ENCODE measurements around the gene RALGAPB. TPM values are rescaled to one million over a fixed set of nuclear protein-coding genes. Genes with fewer than 3 reads are reported as not detected.

The RALGAPB gene
- total RNA-seq, 1 experiment from 2014 or later: 24.0 TPM

DNA sequence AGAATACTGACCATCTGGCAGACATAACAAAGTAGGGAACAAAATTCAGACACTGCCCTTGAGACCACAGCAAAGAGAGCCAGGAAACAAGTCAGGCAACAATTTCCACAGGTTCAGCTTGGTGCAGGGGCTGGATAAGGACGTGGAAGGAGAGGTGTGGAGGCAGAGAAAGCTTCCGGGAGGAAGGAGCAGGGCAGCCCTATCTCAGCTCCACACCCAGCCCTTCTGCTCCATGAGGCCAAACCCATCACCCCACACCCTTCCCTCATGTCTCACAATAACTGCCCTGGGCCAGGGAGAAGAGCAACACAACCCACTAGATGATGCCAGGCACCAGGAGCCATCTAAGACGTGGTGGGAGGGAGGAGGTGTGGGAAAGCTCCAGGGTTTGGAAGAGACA lies 43.3 kb upstream of the RALGAPB start:
- TF ChIP-seq SRF (IDR thresholded peaks at IDR 0.05; ENCODE audit: low read depth) (no peak), POLR2A (IDR thresholded peaks at IDR 0.05; ENCODE audit: borderline replicate concordance, extremely low read depth, insufficient read depth, insufficient read length) (no peak), JUND (IDR thresholded peaks at IDR 0.05) (no peak), SP1 (IDR thresholded peaks at IDR 0.05; ENCODE audit: low read depth) (no peak), FOSL1 (IDR thresholded peaks at IDR 0.05; ENCODE audit: low read depth) (no peak), RAD21 (IDR thresholded peaks at IDR 0.05; ENCODE audit: low read depth) (no peak), ATF3 (IDR thresholded peaks at IDR 0.05) (no peak), MAX (IDR thresholded peaks at IDR 0.05) (no peak), EZH2phosphoT487 (IDR thresholded peaks at IDR 0.05; ENCODE audit: borderline replicate concordance) (no peak), ELF1 (IDR thresholded peaks at IDR 0.05; ENCODE audit: borderline replicate concordance, low read depth) (no peak), SIN3A (IDR thresholded peaks at IDR 0.05; ENCODE audit: low read depth) (no peak), POLR2AphosphoS5 (IDR thresholded peaks at IDR 0.05; ENCODE audit: low read depth, low read length) (no peak), ZBTB33 (IDR thresholded peaks at IDR 0.05; ENCODE audit: extremely low read depth, insufficient replicate concordance, low read length) (no peak), TCF7L2 (IDR thresholded peaks at IDR 0.05; ENCODE audit: borderline replicate concordance, extremely low read depth, insufficient read depth, insufficient read length) (no peak), EGR1 (IDR thresholded peaks at IDR 0.05; ENCODE audit: low read depth) (no peak), ZFX (IDR thresholded peaks at IDR 0.05) (no peak), EZH2 (IDR thresholded peaks at IDR 0.05) (no peak)
- TF ChIP-seq, protein P1, sequence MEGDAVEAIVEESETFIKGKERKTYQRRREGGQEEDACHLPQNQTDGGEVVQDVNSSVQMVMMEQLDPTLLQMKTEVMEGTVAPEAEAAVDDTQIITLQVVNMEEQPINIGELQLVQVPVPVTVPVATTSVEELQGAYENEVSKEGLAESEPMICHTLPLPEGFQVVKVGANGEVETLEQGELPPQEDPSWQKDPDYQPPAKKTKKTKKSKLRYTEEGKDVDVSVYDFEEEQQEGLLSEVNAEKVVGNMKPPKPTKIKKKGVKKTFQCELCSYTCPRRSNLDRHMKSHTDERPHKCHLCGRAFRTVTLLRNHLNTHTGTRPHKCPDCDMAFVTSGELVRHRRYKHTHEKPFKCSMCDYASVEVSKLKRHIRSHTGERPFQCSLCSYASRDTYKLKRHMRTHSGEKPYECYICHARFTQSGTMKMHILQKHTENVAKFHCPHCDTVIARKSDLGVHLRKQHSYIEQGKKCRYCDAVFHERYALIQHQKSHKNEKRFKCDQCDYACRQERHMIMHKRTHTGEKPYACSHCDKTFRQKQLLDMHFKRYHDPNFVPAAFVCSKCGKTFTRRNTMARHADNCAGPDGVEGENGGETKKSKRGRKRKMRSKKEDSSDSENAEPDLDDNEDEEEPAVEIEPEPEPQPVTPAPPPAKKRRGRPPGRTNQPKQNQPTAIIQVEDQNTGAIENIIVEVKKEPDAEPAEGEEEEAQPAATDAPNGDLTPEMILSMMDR (IDR thresholded peaks at IDR 0.05 in 2 of 3, conservative IDR thresholded peaks at IDR 0.05 in 1 of 3; ENCODE audit: borderline replicate concordance in 1 of 3, insufficient read depth in 1 of 3, low read depth in 2 of 3, low read length in 2 of 3): no peak
- Histone ChIP-seq H3K4me1 (ENCODE audit: control insufficient read depth in 1 of 2, insufficient read depth in 2 of 2, low read length in 2 of 2) (peaks cover 5 to 9% of the 10 kb centered on the region in 2 experiments), H3K27ac (ENCODE audit: low read depth, low read length) (no peak overlapping the region), H4K20me1 (ENCODE audit: insufficient read depth) (peaks cover 76% of the 10 kb centered on the region; the same call in 1 of the 2 replicates), H3K36me3 (ENCODE audit: control insufficient read depth in 1 of 2, insufficient read depth in 2 of 2, low read length in 2 of 2) (peaks cover 84 to 94% of the 10 kb centered on the region in 2 experiments), H3K9me2 (ENCODE audit: insufficient read depth) (no peaks in the 10 kb centered on the region), H3K4me3 (replicated peaks in 1 of 2; ENCODE audit: low read depth in 1 of 2, low read length in 2 of 2) (no peak overlapping the region), H3K27me3 (ENCODE audit: insufficient read depth, low read length) (no peaks in the 10 kb centered on the region), H3K4me2 (ENCODE audit: low read length) (no peak overlapping the region), H2AFZ (ENCODE audit: low read depth, low read length, poor library complexity, severe bottlenecking) (no peak overlapping the region), H3K79me2 (ENCODE audit: insufficient read depth, low read length) (peaks cover 100% of the 10 kb centered on the region), H3K9me3 (ENCODE audit: control insufficient read depth in 1 of 2, insufficient read depth in 1 of 2, low read depth in 1 of 2, low read length in 2 of 2) (no peaks in the 10 kb centered on the region), H3K9ac (ENCODE audit: low read length) (no peak overlapping the region)
- RAD21 ChIA-PET (ENCODE audit: low non-redundant PET in 1 of 2, low total read pairs in 2 of 2, uncharacterized antibody in 2 of 2, unreplicated experiment in 2 of 2): no interaction called here
- ATAC-seq: no peak
- no peak for DNase-seq (ENCODE audit: low read depth, low spot score)
- POLR2A ChIA-PET: no interaction called here
- BruUV-seq (replicated peaks): no TSS peak
- CTCF ChIA-PET: no interaction called here
- intact Hi-C loops (cut with micrococcal nuclease): no loop called here

Data from HCT116 (cell line).